HEK293T (cell line): ENCODE results near the gene GPR55.

ENCODE experiments used
- CTCF ChIA-PET: fragments of 350-600 bp; formaldehyde crosslinking; extraction: SDS; loops from one replicate; lab custom pipeline; 2021; ENCODE audit warnings: antibody characterized with exemption, inconsistent platforms; lab: Yijun Ruan, JAX
- POLR2A ChIA-PET: fragments of 350-600 bp; formaldehyde crosslinking; extraction: SDS; loops from one replicate; lab custom pipeline; 2020; ENCODE audit warnings: antibody characterized with exemption, inconsistent platforms; lab: Yijun Ruan, JAX
- DNase-seq: peaks from one replicate; pipeline ENCODE4 v3.0.0; 2012; ENCODE audit warnings: mixed read lengths; ENCODE audit errors: extremely low spot score
- ARNT ChIP-seq: fragments of 450-650 bp; IDR thresholded peaks from 2 replicates; pipeline ENCODE4 v1.6.1; 2017; ENCODE audit warnings: mild to moderate bottlenecking
- BHLHE40 ChIP-seq: fragments of 450-650 bp; IDR thresholded peaks from 2 replicates; pipeline ENCODE4 v1.6.1; 2016; ENCODE audit warnings: mild to moderate bottlenecking, moderate library complexity, borderline replicate concordance
- CTBP1 ChIP-seq: fragments of 450-650 bp; IDR thresholded peaks from 2 replicates; pipeline ENCODE4 v1.6.1; 2016; ENCODE audit warnings: borderline replicate concordance
- ELF4 ChIP-seq: fragments of 450-650 bp; IDR thresholded peaks from 2 replicates; pipeline ENCODE4 v1.6.1; 2017; ENCODE audit warnings: antibody characterized with exemption
- FOXA1 ChIP-seq: fragments of 450-650 bp; IDR thresholded peaks from 2 replicates; pipeline ENCODE4 v1.6.1; 2016; ENCODE audit warnings: mild to moderate bottlenecking
- FOXK2 ChIP-seq: fragments of 450-650 bp; IDR thresholded peaks from 2 replicates; pipeline ENCODE4 v1.6.1; 2016; ENCODE audit warnings: mild to moderate bottlenecking
- FOXM1 ChIP-seq: fragments of 450-650 bp; IDR thresholded peaks from 2 replicates; pipeline ENCODE4 v1.6.1; 2017; ENCODE audit warnings: mild to moderate bottlenecking, borderline replicate concordance
- HDGF ChIP-seq: fragments of 450-650 bp; IDR thresholded peaks from 2 replicates; pipeline ENCODE4 v1.6.1; 2017; ENCODE audit warnings: antibody characterized with exemption, borderline replicate concordance
- L3MBTL2 ChIP-seq: fragments of 450-650 bp; conservative IDR thresholded peaks from 2 replicates; pipeline ENCODE4 v1.6.1; 2016; ENCODE audit warnings: mild to moderate bottlenecking
- LEF1 ChIP-seq: fragments of 450-650 bp; IDR thresholded peaks from 2 replicates; pipeline ENCODE4 v1.6.1; 2017; ENCODE audit warnings: mild to moderate bottlenecking, borderline replicate concordance
- NFRKB ChIP-seq: fragments of 450-650 bp; IDR thresholded peaks from 2 replicates; pipeline ENCODE4 v1.6.1; 2016; ENCODE audit warnings: mild to moderate bottlenecking, moderate library complexity
- SP1 ChIP-seq: fragments of 450-650 bp; IDR thresholded peaks from 2 replicates; pipeline ENCODE4 v1.6.1; 2017
- SUZ12 ChIP-seq: fragments of 450-650 bp; IDR thresholded peaks from 2 replicates; pipeline ENCODE4 v1.6.1; 2016; ENCODE audit warnings: mild to moderate bottlenecking
- TARDBP ChIP-seq: fragments of 450-650 bp; IDR thresholded peaks from 2 replicates; pipeline ENCODE4 v1.6.1; 2016
- ZNF384 ChIP-seq: fragments of 450-650 bp; IDR thresholded peaks from 2 replicates; pipeline ENCODE4 v1.6.1; 2016
- TF ChIP-seq, protein P1 (sequence below): fragments of 450-650 bp; IDR thresholded peaks from 2 replicates; pipeline ENCODE4 v1.6.1; 2016

GPR55 gene

DNA sequence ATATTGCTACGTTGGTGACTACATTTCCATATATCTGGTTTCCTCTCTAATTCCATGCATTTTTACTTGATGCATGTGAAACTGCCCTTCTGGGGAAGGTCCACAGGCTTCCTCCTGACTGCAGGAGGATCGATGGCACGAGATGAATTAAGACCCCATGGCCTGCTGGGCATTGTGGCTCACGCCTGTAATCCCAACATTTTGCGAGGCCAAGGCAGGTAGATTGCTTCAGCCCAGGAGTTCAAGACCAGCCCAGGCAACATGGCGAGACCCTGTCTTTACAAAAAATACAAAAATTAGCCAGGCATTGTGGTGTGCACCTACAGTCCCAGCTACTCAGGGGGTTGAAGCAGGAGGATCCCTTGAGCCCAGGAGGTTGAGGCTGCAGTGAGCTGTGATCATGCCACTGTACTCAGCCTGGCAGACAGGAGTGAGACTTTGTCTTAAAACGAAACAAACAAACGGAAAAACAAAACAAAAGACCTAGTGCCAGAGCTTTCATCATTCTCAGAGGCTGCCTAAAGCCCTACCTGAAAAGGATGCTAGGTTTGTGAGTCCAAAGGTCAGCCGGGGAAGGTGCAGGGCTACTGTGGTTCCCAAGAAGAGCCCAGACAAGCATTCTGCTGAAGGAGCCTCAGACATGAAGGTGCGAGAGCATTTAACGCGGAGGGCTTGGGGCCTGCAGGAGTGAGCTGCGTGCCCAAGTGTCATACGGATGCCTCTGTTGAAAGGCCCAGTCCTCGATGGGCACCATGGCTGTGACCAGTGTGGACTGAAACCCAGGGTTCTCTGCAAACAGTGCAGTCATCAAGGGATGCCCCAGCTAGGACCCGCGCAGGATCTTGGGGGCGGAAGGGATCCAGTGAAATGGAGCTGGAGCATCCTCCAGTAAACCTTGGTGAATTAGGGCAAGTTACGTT lies 21.6 kb downstream of the GPR55 start:
- CTCF ChIA-PET: interaction anchor here (0.6 to 1.1 kb wide), 4 partner anchors 9 to 52 kb away, joined by 3 read pairs; no protein-coding TSS in a partner anchor
- POLR2A ChIA-PET: no interaction called here
- no peak for TF ChIP-seq ARNT
- TF ChIP-seq SUZ12: no peak
- no peak for TF ChIP-seq LEF1
- no peak for TF ChIP-seq CTBP1
- no peak for TF ChIP-seq FOXM1
- TF ChIP-seq L3MBTL2: no peak
- no peak for TF ChIP-seq BHLHE40
- TF ChIP-seq ELF4: no peak
- no peak for DNase-seq

GRCh38 chr2:230902180-230902899 lies 22.7 kb downstream of the GPR55 start:
- DNase-seq: peak; percentile 77
- no peak for TF ChIP-seq FOXA1
- no peak for TF ChIP-seq LEF1
- TF ChIP-seq FOXM1: no peak
- TF ChIP-seq NFRKB: no peak
- TF ChIP-seq FOXK2: no peak
- no peak for TF ChIP-seq CTBP1
- TF ChIP-seq L3MBTL2: no peak
- TF ChIP-seq SUZ12: no peak
- TF ChIP-seq ARNT: no peak
- no peak for TF ChIP-seq HDGF
- no peak for TF ChIP-seq ZNF384
- TF ChIP-seq, protein P1, sequence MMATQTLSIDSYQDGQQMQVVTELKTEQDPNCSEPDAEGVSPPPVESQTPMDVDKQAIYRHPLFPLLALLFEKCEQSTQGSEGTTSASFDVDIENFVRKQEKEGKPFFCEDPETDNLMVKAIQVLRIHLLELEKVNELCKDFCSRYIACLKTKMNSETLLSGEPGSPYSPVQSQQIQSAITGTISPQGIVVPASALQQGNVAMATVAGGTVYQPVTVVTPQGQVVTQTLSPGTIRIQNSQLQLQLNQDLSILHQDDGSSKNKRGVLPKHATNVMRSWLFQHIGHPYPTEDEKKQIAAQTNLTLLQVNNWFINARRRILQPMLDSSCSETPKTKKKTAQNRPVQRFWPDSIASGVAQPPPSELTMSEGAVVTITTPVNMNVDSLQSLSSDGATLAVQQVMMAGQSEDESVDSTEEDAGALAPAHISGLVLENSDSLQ: no peak
- TF ChIP-seq SP1: no peak
- no peak for TF ChIP-seq ELF4
- no peak for TF ChIP-seq BHLHE40
- no peak for TF ChIP-seq TARDBP
- ChIA-PET CTCF (interaction anchor here (0.7 to 1.6 kb wide), 3 partner anchors 25 to 105 kb away, joined by 3 to 4 read pairs (median 3); no protein-coding TSS in a partner anchor), POLR2A (no interaction called here)

- CTCF ChIA-PET: interaction anchor here (1.6 kb wide), 1 partner anchor 86 kb away, joined by 4 read pairs; no protein-coding TSS in a partner anchor
- POLR2A ChIA-PET: no interaction called here
- no peak for DNase-seq
- TF ChIP-seq SUZ12 (no peak), NFRKB (no peak), L3MBTL2 (no peak), HDGF (no peak), LEF1 (no peak), CTBP1 (no peak), FOXK2 (no peak), ZNF384 (no peak), SP1 (no peak), ARNT (no peak), FOXA1 (no peak), TARDBP (no peak)
Observed at GRCh38 chr2:230901006-230901405, 24.0 kb downstream of the GPR55 start.

DNA sequence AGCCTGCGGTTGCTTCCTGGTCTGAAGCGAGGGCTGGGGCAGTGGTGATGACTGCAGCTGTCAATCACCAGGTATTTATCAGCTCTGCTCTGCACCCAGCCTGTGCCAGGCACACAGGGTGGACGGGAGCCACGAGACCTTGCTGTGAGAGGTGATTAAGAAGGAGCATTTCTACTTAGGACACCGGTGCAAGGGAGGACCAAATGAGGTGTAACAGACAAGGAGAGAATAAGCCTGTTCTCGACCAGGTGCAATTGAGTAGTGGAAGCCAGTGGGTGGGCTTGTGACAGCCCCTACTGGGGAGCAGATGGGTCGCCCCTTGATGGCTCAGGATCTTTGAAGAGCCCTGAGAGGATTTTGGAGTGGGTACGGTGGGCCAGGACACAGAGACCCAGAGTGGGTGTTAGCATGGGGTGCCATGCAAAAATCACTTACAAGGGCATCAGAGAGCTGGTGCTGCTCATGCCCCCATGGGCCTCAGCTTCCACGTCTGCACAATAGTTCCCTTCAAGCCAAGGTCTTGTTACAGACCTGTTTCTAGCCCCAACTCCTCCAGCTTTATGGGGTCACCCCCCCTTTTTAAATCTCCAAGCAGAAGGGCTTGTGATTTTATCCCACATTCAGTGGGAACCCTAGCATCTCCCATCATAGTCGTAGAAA lies 24.6 kb downstream of the GPR55 start:
- POLR2A ChIA-PET: no interaction called here

GRCh38 chr2:230899786-230900185 lies 25.3 kb downstream of the GPR55 start:
- no peak for DNase-seq
- TF ChIP-seq FOXK2 (no peak), ELF4 (no peak), SUZ12 (no peak), SP1 (no peak), CTBP1 (no peak), TARDBP (no peak), FOXA1 (no peak), FOXM1 (no peak), ZNF384 (no peak), HDGF (no peak), BHLHE40 (no peak), L3MBTL2 (no peak), LEF1 (no peak), NFRKB (no peak), ARNT (no peak)
- TF ChIP-seq, protein P1: no peak
- ChIA-PET CTCF (no interaction called here), POLR2A (interaction anchor here (1.0 kb wide), 1 partner anchor 33 kb away, joined by 3 read pairs; no protein-coding TSS in a partner anchor)

More for the DNA sequence above, 24.6 kb downstream of the GPR55 start:
- CTCF ChIA-PET: no interaction called here
- TF ChIP-seq SUZ12 (no peak), CTBP1 (no peak)
- TF ChIP-seq, protein P1: peak; percentile 29; the same call in 1 of the 2 replicates
- DNase-seq: no peak
